ENCODE results near the gene SLC10A7.
"Not testable (repeated sequence)": the region's sequence is repeated elsewhere in the genome, so short reads cannot be mapped to it uniquely, and the experiment has no call there.

Gene SLC10A7

DNA sequence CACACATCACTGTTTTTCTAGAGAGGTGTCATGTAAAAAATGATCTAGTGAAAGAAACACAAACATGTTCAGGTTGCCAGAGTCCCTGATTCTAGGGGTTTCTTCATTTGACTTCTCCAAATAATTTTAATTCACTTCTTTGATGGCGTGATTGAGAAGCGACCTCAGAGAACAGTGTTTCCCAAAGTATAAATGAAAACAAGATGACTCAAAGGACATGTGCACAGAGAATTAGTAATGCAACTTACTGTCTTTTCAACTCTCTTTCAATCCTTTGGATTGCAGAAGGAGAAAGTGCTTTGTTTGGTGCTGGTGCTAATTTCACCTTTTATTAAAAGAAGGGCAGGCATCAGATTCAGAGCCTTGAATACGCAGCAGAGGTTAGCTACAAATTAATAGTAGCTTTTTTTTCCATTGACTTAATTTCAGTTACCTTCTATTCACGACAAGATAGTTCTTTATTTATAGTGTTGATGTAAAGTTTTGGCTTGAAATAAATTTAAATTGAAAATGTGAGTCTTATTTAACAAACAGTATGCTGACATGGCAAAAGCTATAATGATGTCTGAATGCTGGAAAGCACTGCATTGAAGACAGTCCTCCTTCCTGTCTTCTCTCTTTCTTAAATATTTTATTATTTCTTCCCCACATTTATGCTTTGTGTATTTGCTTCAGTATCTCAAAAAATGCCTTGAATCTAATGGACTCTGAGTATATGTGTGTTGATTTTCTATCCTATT is 85.1 kb downstream of the SLC10A7 start:
- no peak for DNase-seq

DNA sequence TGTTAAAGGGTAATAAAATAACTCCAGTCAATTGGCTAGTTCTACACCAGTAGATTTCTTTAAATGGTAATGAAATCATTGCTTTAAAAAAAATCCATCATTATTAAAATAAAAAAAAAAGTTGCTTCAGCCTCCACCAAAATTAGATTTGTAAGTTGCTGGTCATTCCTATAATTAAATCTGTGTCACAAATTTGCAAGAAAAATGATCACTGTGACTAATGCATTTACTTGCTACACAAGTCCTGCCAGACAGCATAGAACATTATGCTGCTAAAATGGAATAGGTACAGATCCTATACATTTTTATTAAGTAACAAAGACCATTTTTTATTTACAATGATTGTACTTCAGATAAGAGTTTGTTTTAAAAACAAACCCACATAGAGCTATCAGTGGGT is 85.8 kb downstream of the SLC10A7 start:
- DNase-seq: no peak

DNA sequence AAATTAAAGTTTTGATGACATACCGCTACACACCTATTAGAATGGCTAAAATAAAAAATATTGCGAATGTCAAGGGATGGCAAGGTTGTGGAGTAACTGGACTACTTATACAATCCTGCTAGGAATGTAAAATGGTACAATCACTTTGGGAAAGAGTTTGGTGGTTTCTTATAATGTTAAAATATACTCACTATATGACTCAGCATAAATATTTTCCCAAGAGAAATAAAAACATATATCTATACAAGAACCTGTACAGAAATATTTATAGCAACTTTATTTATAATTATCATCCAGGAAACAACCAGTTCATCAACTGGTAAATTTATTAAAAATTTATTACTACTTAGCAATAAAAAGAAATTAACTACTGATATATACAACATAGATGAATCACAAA is 89.7 kb downstream of the SLC10A7 start:
- DNase-seq: no peak

DNA sequence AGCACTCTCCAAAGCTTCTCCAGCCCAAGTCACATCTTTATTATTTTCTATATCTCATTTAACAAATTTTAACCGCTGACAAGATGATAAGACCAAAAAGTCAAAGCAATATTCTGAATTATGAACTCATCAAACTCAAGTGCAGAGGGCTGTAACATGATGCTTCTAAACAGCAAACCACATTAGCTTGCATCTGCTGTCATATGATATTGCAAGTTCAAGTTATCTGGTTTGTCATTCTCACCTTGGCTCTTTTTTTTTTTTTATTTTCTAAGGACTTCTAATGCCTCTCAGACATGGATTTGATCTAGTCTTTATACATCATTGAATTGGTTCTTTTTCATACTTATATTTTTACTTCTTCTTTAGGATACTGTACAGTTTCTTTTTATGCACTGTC is 93.4 kb downstream of the SLC10A7 start:
- DNase-seq: no peak

DNA sequence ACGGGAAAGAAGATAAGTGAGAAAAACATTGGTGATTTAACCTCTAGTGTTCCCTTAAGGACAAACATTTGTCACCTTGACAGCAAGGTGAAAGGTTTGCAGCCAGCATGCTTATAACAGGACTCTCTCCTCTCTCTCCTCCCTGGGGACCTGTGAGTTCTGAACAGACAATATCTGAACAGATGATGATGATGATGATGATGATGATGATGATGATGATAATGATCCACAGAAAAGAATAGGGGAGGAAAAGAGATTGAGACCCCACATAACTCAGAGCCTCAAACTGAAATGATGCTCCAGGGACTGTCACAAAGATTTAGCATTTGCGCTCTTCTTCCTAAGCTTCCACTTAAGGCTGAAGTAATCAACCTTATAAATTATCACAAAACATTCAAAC is 103.9 kb downstream of the SLC10A7 start:
- no peak for DNase-seq

DNA sequence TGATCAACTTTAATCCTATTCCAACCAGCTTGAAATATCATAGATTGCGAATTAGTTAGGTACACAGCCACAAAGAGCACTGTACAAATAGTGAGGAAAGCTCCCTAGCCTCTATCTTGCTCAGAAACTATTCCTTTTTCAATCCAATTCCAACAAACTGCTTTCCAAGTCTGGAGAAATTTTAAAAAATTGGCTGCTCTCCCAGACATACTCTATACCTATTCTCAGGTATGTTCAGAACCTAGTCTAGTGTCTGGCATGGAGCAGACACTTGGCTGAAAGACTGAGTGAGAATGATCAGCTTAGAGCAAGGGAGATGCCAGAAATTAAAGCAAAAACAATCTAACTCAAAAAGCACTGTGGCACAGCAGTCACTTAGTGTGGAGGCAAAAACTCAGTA is 105.9 kb downstream of the SLC10A7 start:
- DNase-seq: no peak

DNA sequence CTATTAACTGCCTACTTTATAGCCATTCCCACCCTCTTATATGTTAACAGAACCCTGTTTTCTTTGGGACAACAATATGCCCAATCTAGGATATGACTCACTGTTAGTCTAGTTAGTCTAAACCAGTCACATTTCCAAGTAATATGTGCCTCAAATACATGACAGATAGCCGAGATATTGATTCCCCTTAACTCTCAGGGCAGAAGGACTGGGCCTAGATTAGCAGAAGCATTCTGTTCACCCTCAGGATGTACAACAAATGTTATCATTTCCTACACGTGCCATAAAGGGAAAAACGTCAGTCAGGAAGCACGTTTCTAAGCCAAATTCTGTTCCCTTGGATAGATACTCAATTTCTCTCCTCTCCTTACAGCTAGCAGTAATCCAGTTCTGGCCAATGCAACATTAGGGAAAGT is 114.1 kb downstream of the SLC10A7 start:
- no peak for DNase-seq

DNA sequence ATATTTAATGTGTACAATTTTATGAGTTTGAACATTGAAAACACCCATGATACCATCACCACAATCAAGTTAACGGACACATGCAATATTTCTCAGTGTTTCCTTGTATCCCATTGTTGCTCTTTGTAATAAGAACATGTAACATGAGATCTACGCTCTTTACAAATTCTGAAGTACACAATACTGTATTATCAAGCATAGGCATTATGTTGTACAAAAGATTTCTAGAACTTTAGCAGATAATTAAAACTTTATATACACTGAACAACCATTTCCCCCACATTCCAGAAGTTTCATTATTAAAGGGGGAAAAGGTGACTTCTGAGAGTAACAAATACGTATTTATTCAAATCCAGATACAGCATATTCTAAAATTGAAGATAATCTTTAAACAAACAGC is 114.5 kb downstream of the SLC10A7 start:
- no peak for DNase-seq

DNA sequence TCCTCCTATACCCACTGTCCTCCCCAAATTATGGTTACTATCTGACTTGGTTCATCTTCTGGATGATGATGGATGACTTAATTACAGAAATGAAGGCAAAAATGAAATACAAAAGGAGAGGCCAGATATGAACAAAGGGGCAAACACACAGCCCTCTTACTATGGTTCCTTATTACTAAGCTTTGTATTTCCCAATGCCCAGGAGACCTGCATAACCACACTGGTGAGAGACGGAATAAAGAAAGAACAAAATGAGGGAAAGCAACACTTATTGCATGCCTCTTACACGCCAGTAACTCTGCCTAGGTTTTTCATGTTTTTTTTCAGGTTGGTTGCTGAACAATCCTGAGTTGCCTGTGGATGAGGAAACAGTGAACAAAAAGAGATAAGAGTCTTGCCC is 120.5 kb downstream of the SLC10A7 start:
- DNase-seq: no peak

DNA sequence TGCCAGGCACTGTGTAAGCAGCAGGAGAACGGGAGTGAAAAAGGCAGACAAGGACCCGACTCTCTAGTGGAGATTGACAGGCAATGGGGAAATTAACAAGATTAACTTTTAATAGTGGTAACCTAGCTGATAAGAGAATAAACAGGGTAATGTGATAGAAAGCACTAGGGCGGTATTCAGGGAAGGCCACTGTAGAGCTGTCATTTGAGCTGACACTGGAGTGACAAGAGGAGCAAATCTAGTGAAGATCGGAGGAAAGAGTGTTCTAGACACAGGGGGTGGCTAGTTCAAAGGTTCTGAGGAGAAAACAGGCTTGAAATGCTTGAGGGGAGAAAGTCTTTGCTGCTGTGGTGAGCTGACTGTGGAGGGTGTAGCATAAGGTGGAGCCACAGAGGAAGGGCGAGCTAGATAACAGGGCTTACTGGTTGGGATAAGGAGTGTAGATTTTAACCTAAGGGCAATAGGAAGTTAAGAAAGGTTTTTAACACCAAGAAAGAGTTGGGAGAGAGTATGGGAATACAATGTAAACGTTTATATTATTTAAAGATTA is 122.8 kb downstream of the SLC10A7 start:
- DNase-seq: no peak

DNA sequence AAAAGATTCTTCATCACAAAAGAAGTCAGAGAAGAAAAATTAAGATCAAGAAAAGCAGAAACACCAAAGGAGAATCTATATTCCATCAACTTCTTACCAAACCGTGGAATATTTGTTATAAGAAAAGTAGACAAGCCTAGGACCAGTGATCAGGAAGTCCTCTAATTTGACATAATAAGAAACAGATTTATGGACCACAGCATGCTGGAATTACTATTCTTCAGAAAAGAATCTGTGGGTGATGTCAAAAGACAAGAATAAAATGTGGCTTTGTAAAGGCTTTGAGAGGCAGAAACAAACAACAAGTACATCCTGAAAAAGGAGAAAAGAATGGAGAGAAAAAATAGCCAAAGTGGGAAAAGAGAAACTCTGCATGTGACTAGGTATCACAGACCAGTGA is 123.3 kb downstream of the SLC10A7 start:
- no peak for DNase-seq

DNA sequence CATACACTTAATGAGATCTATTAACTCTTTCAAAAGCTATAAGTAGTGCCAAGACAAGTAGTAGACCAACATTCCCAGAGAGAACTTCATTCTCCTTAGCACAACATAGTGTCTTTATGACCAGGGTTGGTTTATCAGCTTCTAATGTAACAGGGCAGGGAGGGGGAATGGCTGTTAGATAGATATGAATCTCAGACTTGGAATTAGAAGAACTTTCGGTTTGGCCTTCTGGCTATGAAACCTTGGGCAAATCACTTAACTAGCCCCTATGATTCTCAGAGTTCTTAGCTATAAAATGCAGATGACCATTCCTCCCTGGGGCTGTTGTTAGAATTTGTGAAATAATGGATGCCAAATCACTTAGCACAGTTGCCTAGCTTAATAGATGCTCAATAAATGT is 132.2 kb downstream of the SLC10A7 start:
- no peak for DNase-seq

DNA sequence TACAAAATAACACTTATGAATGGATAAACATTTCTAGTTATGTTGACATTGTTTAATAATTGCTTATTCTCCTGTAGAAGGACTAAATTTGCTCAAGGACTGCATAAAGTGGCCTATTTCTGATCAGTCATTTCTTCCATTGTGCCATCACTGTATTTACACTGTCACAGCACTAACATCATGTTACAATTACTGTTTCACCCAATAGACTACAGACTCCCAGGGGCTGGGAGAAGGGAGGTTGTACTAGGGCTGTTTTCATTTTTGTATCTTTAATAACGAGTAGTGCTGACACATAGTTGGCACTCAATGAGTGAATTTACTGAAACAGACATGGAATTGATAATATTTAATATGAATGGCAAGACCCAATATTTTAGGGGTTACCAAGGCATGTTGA is 139.5 kb downstream of the SLC10A7 start:
- no peak for DNase-seq

DNA sequence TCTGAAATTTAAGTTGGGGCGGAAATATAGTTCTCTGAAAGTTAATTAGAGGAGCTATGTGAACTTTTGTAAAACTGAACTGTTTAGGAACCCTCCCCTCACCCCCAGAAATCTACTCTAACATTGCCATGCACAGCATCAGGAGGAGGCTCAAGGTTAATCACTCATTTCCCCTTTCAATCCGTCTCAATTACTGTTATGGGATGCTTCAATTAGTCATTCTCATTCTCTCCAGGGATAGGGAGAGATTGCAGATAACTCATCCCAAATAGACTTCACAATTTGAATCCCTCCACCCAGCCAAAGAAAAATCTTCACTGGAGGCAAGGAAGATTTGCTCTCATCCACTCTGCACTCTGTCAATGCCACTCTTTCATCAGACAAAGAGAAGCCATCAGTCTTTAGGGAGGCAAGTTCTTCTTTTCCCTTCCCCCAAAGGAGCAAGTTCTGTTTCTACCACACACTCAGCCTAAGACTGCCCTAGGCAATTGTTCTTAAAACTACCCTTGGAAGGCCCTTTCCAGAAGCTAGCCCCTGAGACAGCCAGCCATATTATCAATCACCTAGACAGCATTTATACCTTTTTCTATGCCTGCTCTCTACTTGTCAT is 140.4 kb downstream of the SLC10A7 start:
- DNase-seq: no peak

DNA sequence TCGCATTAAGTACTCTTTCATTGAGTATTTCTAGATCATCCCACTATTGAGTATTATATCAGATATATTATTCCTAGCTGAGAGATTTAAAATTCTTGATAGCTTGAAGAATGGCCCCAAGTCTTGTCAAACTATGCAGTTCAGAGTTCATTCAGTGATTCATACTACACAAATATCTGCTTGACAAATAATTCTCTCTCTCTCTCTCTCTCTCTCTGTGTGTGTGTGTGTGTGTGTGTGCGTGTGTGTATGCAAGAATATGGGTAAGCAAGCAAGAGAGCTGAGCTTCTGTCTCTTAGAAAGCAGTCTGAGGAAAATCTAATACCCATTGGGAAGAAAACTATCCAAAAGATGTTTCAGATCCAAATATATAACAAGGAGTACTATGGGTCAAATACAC is 142.0 kb downstream of the SLC10A7 start:
- no peak for DNase-seq

DNA sequence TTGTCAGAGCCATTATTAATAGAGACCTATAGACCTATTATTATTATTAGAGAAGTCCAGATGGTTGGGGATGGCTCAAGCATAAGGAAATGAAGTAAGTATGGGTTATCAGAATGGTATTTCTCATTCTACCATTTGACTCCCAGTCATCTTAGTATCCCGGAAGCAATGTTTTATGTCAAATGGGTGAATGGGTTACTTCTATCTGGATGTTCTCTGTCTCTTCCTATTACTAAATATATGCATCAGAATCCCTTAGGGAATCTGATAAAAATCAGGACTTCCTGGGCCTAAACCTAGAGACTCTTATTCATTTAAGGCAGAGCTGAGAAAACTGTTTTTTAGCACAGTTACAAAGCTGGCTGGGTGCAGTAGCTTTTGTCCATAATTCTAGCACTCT is 149.9 kb downstream of the SLC10A7 start:
- DNase-seq: no peak

DNA sequence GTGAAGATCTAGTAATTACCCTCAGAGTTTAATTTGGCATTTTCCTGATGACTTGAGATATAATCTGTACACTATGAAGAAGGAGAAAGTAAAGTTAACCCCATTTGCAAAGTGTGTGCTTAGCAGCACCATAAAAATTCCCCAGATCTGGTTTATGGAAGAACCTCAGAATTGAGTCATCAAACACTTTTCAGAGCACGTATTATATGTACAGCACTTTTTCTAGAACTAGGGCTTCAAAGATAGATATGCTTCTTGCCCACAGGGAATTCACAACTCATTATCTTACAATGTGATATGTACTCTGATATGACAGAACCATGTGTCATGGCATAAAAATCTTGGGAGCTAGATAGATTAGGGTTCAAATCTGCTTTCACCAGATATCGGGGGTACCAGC is 150.9 kb downstream of the SLC10A7 start:
- DNase-seq: no peak

DNA sequence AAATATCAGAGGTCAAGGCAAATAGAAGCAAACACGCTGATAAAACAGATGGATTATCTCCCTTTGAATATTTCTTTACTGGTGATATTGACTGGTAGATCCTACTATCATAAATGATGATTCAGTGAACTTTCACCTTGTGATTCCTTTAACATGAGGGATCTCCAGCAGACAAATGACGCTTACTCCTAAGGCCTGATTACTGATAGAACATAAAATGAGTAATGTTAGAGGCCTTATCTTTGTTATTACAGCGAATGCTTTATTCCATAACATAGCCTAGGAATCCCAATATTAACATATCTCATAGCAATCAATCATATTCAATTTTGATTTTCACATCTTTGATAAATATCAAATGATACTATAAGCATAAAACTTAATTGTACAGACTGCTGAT is 152.3 kb downstream of the SLC10A7 start:
- DNase-seq: no peak

DNA sequence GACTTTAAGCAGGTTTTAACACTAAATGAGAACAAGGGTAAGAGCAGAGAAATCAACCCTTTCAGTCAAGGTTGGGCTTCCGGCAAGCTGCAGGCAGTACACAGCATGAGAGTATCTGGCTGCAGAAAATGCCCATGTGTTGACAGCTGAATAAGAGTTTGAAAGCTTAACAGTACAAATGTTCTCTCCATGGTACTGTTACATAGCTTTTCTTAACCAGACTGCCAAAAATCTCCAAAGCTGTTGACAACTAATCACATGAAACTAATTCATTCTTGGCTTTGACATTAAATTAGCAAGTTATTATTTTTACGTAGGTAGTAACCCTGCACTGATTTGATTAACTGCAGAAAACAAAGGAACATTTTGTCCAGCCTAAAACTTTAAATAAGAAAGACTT is 153.5 kb downstream of the SLC10A7 start:
- DNase-seq: no peak

DNA sequence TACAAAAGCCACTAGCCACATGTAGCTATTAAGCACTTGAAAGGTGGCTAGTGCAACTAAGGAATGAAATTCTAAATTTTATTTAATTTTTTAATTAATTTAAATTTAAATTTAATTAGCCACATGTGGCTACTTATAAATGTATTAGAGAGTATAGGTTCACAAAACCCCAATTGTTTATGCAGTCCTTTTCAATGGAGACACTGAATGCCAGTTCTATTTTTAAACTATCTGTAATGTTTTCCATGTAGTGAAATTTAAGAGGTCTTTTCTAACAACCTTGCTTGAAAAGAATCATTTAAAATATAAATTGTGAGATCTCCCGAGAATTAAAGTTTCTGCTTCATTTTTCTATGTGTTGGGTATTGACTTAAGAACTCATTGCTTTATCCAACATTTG is 154.4 kb downstream of the SLC10A7 start:
- no peak for DNase-seq

DNA sequence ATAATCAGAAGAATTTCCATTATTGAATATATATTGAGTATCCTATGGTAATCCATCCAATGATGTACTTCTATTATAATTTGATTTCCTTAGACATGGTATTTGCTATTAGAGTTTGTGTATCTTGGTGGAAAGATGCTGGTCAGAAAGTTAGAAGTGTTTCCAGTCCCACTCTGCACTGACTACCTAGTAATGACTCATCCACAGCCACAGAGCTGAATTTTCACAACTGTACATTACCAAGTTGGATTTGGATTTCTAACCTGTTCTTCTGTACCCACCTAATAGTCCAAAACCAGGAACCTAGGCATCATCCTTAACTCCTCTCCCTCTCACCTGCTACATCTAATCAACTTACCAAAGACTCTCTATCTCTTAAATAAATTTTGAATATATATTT is 162.0 kb downstream of the SLC10A7 start:
- DNase-seq: no peak

DNA sequence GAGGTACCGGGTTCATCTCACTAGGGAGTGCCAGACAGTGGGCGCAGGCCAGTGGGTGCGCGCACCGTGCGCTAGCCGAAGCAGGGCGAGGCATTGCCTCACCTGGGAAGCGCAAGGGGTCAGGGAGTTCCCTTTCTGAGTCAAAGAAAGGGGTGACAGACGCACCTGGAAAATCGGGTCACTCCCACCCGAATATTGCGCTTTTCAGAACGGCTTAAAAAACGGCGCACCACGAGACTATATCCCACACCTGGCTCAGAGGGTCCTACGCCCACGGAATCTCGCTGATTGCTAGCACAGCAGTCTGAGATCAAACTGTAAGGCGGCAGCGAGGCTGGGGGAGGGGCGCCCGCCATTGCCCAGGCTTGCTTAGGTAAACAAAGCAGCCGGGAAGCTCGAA is 171.6 kb downstream of the SLC10A7 start:
- not testable (repeated sequence) for DNase-seq

DNA sequence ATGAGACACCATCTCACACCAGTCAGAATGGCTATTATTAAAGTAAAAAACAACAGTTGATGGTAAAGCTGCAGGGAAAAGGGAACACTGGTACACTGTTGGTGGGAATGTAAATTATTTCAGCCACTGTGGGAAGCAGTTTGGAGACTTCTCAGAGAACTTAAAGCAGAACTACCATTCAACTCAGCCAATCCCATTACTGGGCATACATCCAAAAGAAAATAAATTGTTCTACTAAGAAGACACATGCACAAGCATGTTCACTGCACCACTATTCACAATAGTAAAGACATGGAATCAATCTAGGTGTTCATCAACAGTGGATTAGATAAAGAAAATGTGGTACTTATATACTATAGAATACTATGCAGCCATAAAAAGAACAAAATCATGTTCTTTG is 172.4 kb downstream of the SLC10A7 start:
- DNase-seq: no peak

DNA sequence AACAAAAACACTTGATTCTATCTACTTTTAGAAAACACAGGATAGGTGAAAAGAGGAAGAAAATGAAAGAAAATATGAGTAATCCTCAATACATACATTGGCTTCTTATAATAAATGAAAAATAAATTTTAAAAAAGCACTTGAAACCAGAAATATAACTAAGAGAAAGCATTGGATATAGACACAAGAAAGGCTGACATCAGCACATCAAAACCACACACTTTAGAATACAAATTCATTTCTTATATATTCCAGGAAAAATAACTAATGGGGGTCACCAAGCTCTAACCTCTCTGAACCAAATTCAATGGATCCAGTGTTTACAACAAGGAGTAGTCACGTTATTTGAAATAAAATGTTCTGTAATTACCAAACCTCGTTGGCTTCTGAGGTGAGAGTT is 173.9 kb downstream of the SLC10A7 start:
- no peak for DNase-seq

DNA sequence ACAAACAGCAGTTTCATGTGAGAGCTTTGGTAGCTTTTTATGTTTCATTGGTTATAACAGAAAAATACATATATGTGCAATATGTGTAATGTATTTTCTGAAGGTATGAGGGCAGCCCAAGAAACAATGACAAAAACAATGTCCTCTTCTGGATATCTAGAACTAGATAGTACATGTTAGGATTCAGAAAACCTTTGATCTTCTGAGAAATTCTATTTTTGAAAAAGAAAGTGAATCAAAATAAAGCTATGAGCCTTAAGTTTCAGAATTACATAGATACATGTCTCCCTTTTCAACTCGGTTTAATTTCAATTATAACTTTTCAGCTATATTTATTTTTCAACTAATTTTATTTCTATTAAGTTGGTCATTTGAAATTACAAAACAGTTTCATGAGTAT is 175.5 kb downstream of the SLC10A7 start:
- DNase-seq: no peak

Data from CD4-positive, alpha-beta T cell treated with Interferon gamma for 1 hour (primary cell).